HEK293 (cell line): ENCODE results near the gene MEGF9.

ENCODE experiments used
- CTCF ChIA-PET: fragments of 350-600 bp; formaldehyde crosslinking; extraction: SDS; loops from one replicate; lab custom pipeline; 2021; ENCODE audit warnings: antibody characterized with exemption; lab: Yijun Ruan, JAX
- POLR2A ChIA-PET: fragments of 300-600 bp; formaldehyde crosslinking; extraction: SDS; loops from one replicate; lab custom pipeline; 2020; ENCODE audit warnings: antibody characterized with exemption, inconsistent platforms; lab: Yijun Ruan, JAX
- H3K27ac ChIP-seq: fragments of 200-500 bp; sonication (Bioruptor generic); 2 replicates; pipeline ENCODE4 v1.5.1; 2014; ENCODE audit warnings: low read depth, low read length, control low read depth, inconsistent platforms; ENCODE audit errors: extremely low read depth
- H3K36me3 ChIP-seq, 2 experiments: fragments of 200-500 bp in 1 of 2; sonication (Bioruptor generic) in 1 of 2; 1 replicate in 1 of 2; 2 replicates in 1 of 2; pipeline ENCODE4 v1.5.1; 2014 to 2017; ENCODE audit warnings: inconsistent platforms in 2 of 2, low read length in 2 of 2; ENCODE audit not compliant: control insufficient read depth in 2 of 2, insufficient read depth in 1 of 2
- H3K4me1 ChIP-seq: fragments of 200-500 bp; sonication (Bioruptor generic); 2 replicates; pipeline ENCODE4 v1.5.1; 2014; ENCODE audit warnings: mild to moderate bottlenecking, low read length, inconsistent platforms; ENCODE audit not compliant: control insufficient read depth, insufficient read depth
- H3K4me3 ChIP-seq: 2 replicates; pipeline ENCODE4 v1.5.1; 2011; ENCODE audit warnings: low read depth, mild to moderate bottlenecking, control low read depth, low read length, moderate library complexity
- H3K9me3 ChIP-seq: fragments of 200-500 bp; sonication (Bioruptor generic); 2 replicates; pipeline ENCODE4 v1.5.1; 2014; ENCODE audit warnings: low read depth, low read length, inconsistent platforms; ENCODE audit not compliant: control insufficient read depth, insufficient read depth
- FEZF1 ChIP-seq: fragments of 450-650 bp; formaldehyde crosslinking; IDR thresholded peaks from 2 replicates; pipeline ENCODE4 v1.5.1; 2016; ENCODE audit warnings: missing biosample characterization, missing genetic modification characterization
- GLI4 ChIP-seq: fragments of 450-650 bp; formaldehyde crosslinking; IDR thresholded peaks from 2 replicates; pipeline ENCODE4 v1.5.1; 2016; ENCODE audit warnings: missing biosample characterization, missing genetic modification characterization
- GLIS1 ChIP-seq: fragments of 450-650 bp; formaldehyde crosslinking; IDR thresholded peaks from 2 replicates; pipeline ENCODE4 v1.5.1; 2016; ENCODE audit warnings: missing biosample characterization, missing genetic modification characterization
- GLIS2 ChIP-seq: fragments of 450-650 bp; formaldehyde crosslinking; IDR thresholded peaks from 2 replicates; pipeline ENCODE4 v1.5.1; 2016; ENCODE audit warnings: missing biosample characterization, missing genetic modification characterization
- IKZF3 ChIP-seq: fragments of 450-650 bp; IDR thresholded peaks from 2 replicates; pipeline ENCODE4 v1.5.0; 2018; ENCODE audit warnings: missing biosample characterization, mild to moderate bottlenecking, missing genetic modification characterization, moderate library complexity
- KLF9 ChIP-seq: fragments of 450-650 bp; formaldehyde crosslinking; IDR thresholded peaks from 2 replicates; pipeline ENCODE4 v1.5.1; 2016; ENCODE audit warnings: missing biosample characterization, missing genetic modification characterization, low read depth
- OVOL3 ChIP-seq: fragments of 450-650 bp; formaldehyde crosslinking; IDR thresholded peaks from 2 replicates; pipeline ENCODE4 v1.5.1; 2016; ENCODE audit warnings: missing biosample characterization, missing genetic modification characterization
- PRDM1 ChIP-seq: fragments of 450-650 bp; formaldehyde crosslinking; IDR thresholded peaks from 2 replicates; pipeline ENCODE4; 2016; ENCODE audit warnings: missing biosample characterization, missing genetic modification characterization
- YY2 ChIP-seq: fragments of 450-650 bp; formaldehyde crosslinking; IDR thresholded peaks from 2 replicates; pipeline ENCODE4 v1.5.1; 2016; ENCODE audit warnings: missing biosample characterization, missing genetic modification characterization
- ZIC2 ChIP-seq: fragments of 450-650 bp; formaldehyde crosslinking; IDR thresholded peaks from 2 replicates; pipeline ENCODE4 v1.5.1; 2016; ENCODE audit warnings: missing biosample characterization, missing genetic modification characterization
- ZNF157 ChIP-seq: fragments of 450-650 bp; formaldehyde crosslinking; IDR thresholded peaks from 2 replicates; pipeline ENCODE4 v1.5.1; 2016; ENCODE audit warnings: missing biosample characterization, missing genetic modification characterization
- ZNF324 ChIP-seq: fragments of 450-650 bp; formaldehyde crosslinking; IDR thresholded peaks from 2 replicates; pipeline ENCODE4 v1.5.1; 2016; ENCODE audit warnings: missing biosample characterization, missing genetic modification characterization
- ZNF335 ChIP-seq: fragments of 450-650 bp; formaldehyde crosslinking; conservative IDR thresholded peaks from 2 replicates; pipeline ENCODE4 v1.5.1; 2016; ENCODE audit warnings: missing biosample characterization, missing genetic modification characterization
- ZNF391 ChIP-seq: fragments of 450-650 bp; formaldehyde crosslinking; IDR thresholded peaks from 2 replicates; pipeline ENCODE4 v1.5.1; 2016; ENCODE audit warnings: low read depth, missing biosample characterization, missing genetic modification characterization, borderline replicate concordance
- ZNF433 ChIP-seq: fragments of 450-650 bp; formaldehyde crosslinking; IDR thresholded peaks from 2 replicates; pipeline ENCODE4 v1.5.1; 2016; ENCODE audit warnings: missing biosample characterization, missing genetic modification characterization, low read depth
- ZNF707 ChIP-seq: fragments of 450-650 bp; formaldehyde crosslinking; IDR thresholded peaks from 2 replicates; pipeline ENCODE4 v1.5.1; 2016; ENCODE audit warnings: missing biosample characterization, missing genetic modification characterization
- ZNF768 ChIP-seq: fragments of 450-650 bp; formaldehyde crosslinking; IDR thresholded peaks from 2 replicates; pipeline ENCODE4 v1.5.1; 2018; ENCODE audit warnings: missing biosample characterization, mild to moderate bottlenecking, missing genetic modification characterization
- TF ChIP-seq, protein P1 (sequence below): fragments of 450-650 bp; formaldehyde crosslinking; IDR thresholded peaks from 2 replicates; pipeline ENCODE4 v1.5.1; 2016; ENCODE audit warnings: missing biosample characterization, missing genetic modification characterization
- TF ChIP-seq, protein P2 (sequence below): fragments of 450-650 bp; formaldehyde crosslinking; optimal IDR thresholded peaks from 2 replicates; pipeline ENCODE3; 2016; ENCODE audit warnings: missing biosample characterization, mild to moderate bottlenecking, missing genetic modification characterization
- TF ChIP-seq, protein P3 (sequence below): fragments of 450-650 bp; formaldehyde crosslinking; IDR thresholded peaks from 2 replicates; pipeline ENCODE4 v1.5.1; 2017; ENCODE audit warnings: missing biosample characterization, missing genetic modification characterization
- TF ChIP-seq, protein P4 (sequence below): fragments of 450-650 bp; IDR thresholded peaks from 2 replicates; pipeline ENCODE4 v1.5.1; 2018; ENCODE audit warnings: missing biosample characterization, mild to moderate bottlenecking, missing genetic modification characterization
- TF ChIP-seq, protein P5 (sequence below): fragments of 450-650 bp; formaldehyde crosslinking; IDR thresholded peaks from 2 replicates; pipeline ENCODE4 v1.5.1; 2017; ENCODE audit warnings: missing biosample characterization, missing genetic modification characterization
- TF ChIP-seq, protein P6 (sequence below): fragments of 450-650 bp; formaldehyde crosslinking; IDR thresholded peaks from 2 replicates; pipeline ENCODE4 v1.5.1; 2016; ENCODE audit warnings: missing biosample characterization, missing genetic modification characterization

Gene MEGF9

DNA sequence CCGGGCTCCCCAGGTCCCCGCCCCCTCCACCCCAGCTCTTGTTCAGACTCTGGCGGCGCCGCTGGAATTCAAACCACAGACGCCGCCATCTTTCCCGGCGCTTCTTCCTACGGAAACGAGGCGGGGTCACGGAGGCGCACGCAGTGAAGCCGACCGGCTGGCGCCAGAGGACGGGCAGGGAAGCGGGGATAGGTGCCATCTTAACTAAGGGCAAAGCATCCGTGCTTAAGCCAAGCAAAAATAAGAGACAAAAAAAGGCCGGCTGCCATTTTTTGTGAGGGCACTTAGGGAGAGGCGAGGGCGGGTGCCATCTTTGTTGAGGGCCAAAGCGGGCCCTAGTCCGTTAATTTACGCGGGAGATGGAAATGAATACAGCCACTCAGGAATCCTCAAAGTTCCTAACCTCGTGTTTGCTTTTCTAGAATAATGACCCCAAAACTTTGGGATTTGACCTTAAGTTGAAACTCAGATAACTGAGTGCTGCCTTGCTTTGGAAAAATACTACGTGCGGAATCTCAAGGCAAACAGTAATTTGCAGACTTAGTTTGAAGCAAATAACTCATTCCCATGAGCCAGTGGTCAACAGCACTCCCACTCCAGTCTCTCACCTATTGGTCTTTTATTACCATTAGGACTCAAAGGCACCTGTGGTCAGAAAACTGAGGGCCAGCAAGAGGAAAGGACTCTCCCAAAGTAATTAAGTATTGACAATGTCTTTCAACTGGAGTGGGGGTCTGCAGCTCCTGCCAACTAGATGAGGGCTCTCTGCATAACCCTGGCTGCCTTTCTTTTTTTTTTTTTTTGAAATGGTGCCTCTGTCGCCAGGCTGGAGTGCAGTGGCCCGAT lies 134.0 kb downstream of the MEGF9 start, which contains the start of gene CDK5RAP2 (continued):
- TF ChIP-seq FEZF1 (tag by site-specific recombination), result 0 out of 2 replicates have a peak, but pooled peaks have one; percentile 21
- TF ChIP-seq, protein P1, sequence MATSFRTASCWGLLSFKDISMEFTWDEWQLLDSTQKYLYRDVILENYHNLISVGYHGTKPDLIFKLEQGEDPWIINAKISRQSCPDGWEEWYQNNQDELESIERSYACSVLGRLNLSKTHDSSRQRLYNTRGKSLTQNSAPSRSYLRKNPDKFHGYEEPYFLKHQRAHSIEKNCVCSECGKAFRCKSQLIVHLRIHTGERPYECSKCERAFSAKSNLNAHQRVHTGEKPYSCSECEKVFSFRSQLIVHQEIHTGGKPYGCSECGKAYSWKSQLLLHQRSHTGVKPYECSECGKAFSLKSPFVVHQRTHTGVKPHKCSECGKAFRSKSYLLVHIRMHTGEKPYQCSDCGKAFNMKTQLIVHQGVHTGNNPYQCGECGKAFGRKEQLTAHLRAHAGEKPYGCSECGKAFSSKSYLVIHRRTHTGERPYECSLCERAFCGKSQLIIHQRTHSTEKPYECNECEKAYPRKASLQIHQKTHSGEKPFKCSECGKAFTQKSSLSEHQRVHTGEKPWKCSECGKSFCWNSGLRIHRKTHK (tag by site-specific recombination), result no peak
- TF ChIP-seq ZIC2 (tag by site-specific recombination), result no peak
- TF ChIP-seq IKZF3 (tag by site-specific recombination), result 0 out of 2 replicates have a peak, but pooled peaks have one; percentile 47
- TF ChIP-seq, protein P2, sequence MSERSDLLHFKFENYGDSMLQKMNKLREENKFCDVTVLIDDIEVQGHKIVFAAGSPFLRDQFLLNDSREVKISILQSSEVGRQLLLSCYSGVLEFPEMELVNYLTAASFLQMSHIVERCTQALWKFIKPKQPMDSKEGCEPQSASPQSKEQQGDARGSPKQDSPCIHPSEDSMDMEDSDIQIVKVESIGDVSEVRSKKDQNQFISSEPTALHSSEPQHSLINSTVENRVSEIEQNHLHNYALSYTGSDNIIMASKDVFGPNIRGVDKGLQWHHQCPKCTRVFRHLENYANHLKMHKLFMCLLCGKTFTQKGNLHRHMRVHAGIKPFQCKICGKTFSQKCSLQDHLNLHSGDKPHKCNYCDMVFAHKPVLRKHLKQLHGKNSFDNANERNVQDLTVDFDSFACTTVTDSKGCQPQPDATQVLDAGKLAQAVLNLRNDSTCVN (tag by site-specific recombination), result peak; percentile 48
- no peak for TF ChIP-seq PRDM1 (tag by site-specific recombination)
- peak; percentile 92 for TF ChIP-seq ZNF335 (tag by site-specific recombination)
- no peak for TF ChIP-seq ZNF157 (tag by site-specific recombination)
- TF ChIP-seq, protein P3, sequence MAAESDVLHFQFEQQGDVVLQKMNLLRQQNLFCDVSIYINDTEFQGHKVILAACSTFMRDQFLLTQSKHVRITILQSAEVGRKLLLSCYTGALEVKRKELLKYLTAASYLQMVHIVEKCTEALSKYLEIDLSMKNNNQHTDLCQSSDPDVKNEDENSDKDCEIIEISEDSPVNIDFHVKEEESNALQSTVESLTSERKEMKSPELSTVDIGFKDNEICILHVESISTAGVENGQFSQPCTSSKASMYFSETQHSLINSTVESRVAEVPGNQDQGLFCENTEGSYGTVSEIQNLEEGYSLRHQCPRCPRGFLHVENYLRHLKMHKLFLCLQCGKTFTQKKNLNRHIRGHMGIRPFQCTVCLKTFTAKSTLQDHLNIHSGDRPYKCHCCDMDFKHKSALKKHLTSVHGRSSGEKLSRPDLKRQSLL (tag by site-specific recombination), result peak; percentile 63
- peak; percentile 82; the same call in 1 of the 2 replicates for TF ChIP-seq OVOL3 (tag by site-specific recombination)
- no peak for TF ChIP-seq ZNF768
- TF ChIP-seq GLIS1 (tag by site-specific recombination), result no peak
- TF ChIP-seq, protein P4, sequence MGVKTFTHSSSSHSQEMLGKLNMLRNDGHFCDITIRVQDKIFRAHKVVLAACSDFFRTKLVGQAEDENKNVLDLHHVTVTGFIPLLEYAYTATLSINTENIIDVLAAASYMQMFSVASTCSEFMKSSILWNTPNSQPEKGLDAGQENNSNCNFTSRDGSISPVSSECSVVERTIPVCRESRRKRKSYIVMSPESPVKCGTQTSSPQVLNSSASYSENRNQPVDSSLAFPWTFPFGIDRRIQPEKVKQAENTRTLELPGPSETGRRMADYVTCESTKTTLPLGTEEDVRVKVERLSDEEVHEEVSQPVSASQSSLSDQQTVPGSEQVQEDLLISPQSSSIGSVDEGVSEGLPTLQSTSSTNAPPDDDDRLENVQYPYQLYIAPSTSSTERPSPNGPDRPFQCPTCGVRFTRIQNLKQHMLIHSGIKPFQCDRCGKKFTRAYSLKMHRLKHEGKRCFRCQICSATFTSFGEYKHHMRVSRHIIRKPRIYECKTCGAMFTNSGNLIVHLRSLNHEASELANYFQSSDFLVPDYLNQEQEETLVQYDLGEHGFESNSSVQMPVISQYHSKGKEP (tag by site-specific recombination), result no peak
- TF ChIP-seq ZNF707 (tag by site-specific recombination), result no peak
- no peak for TF ChIP-seq ZNF324 (tag by site-specific recombination)
- TF ChIP-seq KLF9, result peak; percentile 7; the same call in 1 of the 2 replicates
- TF ChIP-seq GLIS2 (tag by site-specific recombination), result no peak
- peak; percentile 96 for TF ChIP-seq YY2 (tag by site-specific recombination)
- TF ChIP-seq ZNF433 (tag by site-specific recombination), result no peak

DNA sequence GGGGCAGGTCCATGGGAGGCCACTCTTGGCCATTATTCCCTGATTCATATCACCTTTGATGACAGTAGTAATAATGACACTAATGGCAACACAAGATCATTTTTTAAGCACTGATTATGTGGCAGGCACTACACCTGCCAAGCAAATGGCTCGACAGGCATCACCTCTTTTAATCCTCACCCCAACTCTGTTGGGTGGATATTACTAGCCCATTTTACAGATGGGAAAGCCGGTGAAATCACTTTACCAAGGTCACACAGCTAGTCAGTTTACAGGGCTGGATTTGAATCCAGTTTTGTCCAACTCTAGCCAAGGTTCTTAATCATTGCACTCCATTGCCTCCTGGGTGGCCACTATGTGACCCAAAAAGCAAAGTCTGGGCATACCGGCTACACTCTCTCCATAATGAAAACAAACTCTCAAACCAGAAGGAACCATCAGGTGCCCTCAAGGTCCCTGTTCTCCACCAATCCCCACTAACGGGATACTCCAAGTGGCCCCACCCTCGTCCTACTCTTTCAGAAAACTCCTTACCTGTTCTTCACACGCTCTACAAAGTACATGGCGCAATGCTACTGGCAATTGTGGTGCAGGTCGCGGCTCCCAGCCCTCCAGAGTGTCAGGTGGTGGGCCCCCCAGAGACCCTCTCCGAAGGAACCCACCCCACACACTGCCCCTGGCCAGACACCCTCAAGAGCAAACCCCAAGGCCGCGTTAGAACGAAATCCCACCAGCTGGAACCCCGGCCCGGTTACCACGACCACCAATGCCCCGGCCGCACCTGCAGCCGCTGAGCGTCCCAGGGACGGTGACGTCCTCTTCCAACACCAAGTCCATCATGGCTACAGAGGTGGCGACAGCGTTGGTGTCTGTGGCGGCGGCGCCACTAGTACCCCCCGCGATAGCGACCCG lies 134.9 kb downstream of the MEGF9 start:
- ChIA-PET POLR2A (interaction anchor here (0.6 to 1.0 kb wide), 4 partner anchors 156 to 257 kb away, joined by 3 to 6 read pairs (median 4); partner anchors contain the start of gene FBXW2), CTCF (interaction anchor here (0.6 kb wide), 1 partner anchor 33 kb away, joined by 5 read pairs; no protein-coding TSS in a partner anchor)
- peak overlapping the region; percentile 86 for H3K4me3 ChIP-seq
- H3K9me3 ChIP-seq, result no peaks in the 10 kb centered on the region
- H3K27ac ChIP-seq, result peak overlapping the region; percentile 67
- no peaks in the 10 kb centered on the region; a peak in 1 of 3 replicates for H3K36me3 ChIP-seq
- H3K4me1 ChIP-seq, result peaks cover 7% of the 10 kb centered on the region
- TF ChIP-seq ZNF391 (tag by site-specific recombination) (no peak), GLI4 (tag by site-specific recombination) (no peak)
- TF ChIP-seq, protein P5, sequence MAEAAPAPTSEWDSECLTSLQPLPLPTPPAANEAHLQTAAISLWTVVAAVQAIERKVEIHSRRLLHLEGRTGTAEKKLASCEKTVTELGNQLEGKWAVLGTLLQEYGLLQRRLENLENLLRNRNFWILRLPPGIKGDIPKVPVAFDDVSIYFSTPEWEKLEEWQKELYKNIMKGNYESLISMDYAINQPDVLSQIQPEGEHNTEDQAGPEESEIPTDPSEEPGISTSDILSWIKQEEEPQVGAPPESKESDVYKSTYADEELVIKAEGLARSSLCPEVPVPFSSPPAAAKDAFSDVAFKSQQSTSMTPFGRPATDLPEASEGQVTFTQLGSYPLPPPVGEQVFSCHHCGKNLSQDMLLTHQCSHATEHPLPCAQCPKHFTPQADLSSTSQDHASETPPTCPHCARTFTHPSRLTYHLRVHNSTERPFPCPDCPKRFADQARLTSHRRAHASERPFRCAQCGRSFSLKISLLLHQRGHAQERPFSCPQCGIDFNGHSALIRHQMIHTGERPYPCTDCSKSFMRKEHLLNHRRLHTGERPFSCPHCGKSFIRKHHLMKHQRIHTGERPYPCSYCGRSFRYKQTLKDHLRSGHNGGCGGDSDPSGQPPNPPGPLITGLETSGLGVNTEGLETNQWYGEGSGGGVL (tag by site-specific recombination), result 0 out of 2 replicates have a peak, but pooled peaks have one; percentile 8
- TF ChIP-seq, protein P6, sequence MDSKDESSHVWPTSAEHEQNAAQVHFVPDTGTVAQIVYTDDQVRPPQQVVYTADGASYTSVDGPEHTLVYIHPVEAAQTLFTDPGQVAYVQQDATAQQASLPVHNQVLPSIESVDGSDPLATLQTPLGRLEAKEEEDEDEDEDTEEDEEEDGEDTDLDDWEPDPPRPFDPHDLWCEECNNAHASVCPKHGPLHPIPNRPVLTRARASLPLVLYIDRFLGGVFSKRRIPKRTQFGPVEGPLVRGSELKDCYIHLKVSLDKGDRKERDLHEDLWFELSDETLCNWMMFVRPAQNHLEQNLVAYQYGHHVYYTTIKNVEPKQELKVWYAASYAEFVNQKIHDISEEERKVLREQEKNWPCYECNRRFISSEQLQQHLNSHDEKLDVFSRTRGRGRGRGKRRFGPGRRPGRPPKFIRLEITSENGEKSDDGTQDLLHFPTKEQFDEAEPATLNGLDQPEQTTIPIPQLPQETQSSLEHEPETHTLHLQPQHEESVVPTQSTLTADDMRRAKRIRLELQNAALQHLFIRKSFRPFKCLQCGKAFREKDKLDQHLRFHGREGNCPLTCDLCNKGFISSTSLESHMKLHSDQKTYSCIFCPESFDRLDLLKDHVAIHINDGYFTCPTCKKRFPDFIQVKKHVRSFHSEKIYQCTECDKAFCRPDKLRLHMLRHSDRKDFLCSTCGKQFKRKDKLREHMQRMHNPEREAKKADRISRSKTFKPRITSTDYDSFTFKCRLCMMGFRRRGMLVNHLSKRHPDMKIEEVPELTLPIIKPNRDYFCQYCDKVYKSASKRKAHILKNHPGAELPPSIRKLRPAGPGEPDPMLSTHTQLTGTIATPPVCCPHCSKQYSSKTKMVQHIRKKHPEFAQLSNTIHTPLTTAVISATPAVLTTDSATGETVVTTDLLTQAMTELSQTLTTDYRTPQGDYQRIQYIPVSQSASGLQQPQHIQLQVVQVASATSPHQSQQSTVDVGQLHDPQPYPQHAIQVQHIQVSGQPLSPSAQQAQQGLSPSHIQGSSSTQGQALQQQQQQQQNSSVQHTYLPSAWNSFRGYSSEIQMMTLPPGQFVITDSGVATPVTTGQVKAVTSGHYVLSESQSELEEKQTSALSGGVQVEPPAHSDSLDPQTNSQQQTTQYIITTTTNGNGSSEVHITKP, result peak; percentile 39; the same call in 1 of the 2 replicates
